Retinal pigment epithelial cell (primary cell): ENCODE measurements around the gene DNAAF1.
A peak's percentile ranks its signal among the peaks of the same experiment; 100 is the strongest.

Experiments used
- DNase-seq: peaks from one replicate; pipeline ENCODE4 v3.0.0-alpha.2; 2010; ENCODE audit warnings: low read depth
- H3K4me3 ChIP-seq: 2 replicates; pipeline ENCODE4 v1.5.1; 2011; ENCODE audit warnings: mild to moderate bottlenecking, low read length, control low read depth, moderate library complexity
- TF ChIP-seq, protein P1 (sequence below): conservative IDR thresholded peaks from 2 replicates; pipeline ENCODE4 v1.5.1; 2011; ENCODE audit warnings: low read depth, low read length, control low read depth, inconsistent platforms

The DNAAF1 gene

DNA sequence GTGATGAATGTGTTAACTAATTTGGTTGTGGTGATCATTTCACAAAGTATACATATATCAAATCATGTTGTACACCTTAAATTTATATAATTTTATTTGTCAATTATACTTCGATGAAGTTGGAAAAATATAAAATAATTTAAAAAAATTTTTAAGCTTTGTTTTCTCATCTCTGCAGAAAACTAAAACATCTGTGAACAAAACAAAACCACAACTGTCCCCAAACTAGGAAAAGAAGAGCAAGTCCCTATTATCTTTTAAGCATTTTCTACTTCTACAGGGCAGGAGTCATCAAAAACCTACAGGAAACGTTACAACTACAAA, 6.6 kb upstream of the DNAAF1 start:
- H3K4me3 ChIP-seq: no peak overlapping the region
- no peak for DNase-seq
- TF ChIP-seq, protein P1, sequence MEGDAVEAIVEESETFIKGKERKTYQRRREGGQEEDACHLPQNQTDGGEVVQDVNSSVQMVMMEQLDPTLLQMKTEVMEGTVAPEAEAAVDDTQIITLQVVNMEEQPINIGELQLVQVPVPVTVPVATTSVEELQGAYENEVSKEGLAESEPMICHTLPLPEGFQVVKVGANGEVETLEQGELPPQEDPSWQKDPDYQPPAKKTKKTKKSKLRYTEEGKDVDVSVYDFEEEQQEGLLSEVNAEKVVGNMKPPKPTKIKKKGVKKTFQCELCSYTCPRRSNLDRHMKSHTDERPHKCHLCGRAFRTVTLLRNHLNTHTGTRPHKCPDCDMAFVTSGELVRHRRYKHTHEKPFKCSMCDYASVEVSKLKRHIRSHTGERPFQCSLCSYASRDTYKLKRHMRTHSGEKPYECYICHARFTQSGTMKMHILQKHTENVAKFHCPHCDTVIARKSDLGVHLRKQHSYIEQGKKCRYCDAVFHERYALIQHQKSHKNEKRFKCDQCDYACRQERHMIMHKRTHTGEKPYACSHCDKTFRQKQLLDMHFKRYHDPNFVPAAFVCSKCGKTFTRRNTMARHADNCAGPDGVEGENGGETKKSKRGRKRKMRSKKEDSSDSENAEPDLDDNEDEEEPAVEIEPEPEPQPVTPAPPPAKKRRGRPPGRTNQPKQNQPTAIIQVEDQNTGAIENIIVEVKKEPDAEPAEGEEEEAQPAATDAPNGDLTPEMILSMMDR: no peak

DNA sequence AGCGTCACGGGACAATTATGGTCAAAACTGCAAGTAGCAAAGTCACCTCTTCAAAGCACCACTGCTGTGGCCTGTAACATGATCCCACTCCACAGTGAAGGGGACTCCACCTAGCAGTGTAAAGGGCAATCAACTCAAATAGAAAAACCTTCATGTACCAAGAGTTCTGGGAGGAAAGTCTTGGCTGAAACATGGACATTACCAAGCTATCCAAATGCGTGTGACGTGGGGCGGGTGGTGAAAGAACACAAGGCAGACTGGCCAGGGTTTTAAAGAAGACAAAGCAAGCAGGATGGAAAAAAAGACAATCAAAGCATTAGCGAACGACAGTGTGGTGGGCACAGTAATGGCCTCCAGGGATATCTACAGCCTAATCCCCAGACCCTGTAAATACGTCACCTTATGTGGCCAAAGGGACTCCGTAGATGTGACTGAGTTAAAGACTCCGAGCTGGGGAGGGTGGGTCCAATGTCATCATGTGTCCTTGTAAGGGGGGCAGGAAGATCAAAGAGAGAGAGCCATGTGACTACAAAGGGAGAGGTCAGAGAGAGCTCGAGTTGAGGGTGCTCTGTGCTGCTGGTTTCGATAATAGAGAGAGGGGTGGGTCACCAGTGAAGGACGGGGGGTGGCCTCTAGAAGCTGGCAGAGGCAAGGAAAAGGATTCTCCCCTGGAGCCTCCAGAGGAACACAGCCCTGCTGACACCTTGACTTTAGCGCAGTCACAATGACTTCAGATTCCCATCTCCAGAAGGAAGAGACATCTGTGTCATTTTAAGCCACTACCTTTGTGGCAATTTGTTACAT, 6.1 kb upstream of the DNAAF1 start:
- no peak overlapping the region for H3K4me3 ChIP-seq
- TF ChIP-seq, protein P1: no peak
- no peak for DNase-seq

DNA sequence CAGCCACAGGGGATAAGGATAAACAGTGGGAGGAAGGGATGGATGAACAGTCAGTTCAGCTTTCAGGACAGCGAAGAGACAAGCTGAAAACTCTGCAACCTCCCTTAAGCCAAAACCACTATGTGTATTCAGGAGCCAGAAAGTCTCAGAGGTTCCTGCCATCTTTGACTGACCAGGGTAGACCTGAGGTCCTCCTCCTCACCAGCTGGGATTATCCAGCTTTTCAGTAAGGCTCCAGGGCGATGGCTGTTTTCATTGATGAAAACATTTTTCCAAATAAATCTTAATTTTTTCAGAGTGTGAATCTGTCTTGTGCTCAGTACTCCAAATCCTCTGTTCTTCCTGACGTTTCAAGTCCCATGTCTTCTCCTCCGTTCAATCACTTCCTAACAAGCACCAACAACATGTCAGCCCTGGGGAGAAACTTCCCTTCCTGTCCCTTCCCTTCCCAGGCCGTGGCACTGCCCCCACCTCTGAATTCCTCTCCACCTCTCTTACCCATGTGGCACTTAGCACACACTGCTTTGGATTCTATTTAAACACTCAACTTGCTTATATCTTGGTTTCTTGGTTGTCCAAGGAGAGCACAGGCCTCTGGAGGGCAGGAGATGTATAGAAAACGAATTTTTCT, 5.4 kb upstream of the DNAAF1 start:
- TF ChIP-seq, protein P1: no peak
- no peak for DNase-seq
- no peak overlapping the region for H3K4me3 ChIP-seq

DNA sequence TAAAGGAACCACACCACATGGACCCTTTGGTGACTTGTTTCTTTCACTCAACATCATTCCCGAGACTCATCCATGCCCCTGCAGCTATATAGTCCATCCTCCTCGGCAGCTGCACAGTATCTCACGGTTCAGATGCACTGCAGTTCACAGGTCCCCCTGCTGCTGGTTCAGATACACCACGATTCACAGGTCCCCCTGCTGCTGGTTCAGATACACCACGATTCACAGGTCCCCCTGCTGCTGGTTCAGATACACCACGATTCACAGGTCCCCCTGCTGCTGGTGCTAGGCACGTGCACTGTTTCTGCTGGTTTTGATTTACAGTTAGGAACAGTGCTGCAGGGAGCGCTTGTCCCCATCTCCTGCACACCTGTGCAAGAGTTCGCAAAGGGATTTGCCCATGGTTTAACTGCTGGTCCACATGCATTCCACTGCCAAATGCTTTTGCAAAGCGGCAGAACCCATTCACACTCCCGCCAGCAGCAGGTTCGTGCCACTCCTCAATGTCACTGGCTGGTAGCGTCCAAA, 3.9 kb upstream of the DNAAF1 start:
- H3K4me3 ChIP-seq: no peak overlapping the region
- no peak for DNase-seq
- TF ChIP-seq, protein P1: peak; percentile 20

DNA sequence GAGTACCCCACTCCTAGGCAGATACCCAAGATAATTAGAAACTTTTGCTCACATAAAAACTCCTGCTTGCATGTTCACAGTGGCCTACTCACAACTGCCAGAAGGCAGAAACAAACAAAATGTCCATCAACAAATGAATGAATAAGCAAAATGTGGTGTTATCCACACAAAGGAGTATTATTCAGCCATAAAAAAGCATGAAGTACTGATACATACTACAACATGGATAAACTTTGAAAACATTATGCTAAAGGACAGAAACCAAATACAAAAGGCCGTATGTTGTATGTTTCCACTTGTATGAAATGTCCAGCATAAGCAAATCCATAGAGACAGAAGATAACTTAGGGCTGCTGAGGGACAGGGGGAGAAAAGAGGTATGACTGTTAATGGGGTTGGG, 2.0 kb upstream of the DNAAF1 start:
- no peak overlapping the region for H3K4me3 ChIP-seq
- TF ChIP-seq, protein P1: no peak
- no peak for DNase-seq

DNA sequence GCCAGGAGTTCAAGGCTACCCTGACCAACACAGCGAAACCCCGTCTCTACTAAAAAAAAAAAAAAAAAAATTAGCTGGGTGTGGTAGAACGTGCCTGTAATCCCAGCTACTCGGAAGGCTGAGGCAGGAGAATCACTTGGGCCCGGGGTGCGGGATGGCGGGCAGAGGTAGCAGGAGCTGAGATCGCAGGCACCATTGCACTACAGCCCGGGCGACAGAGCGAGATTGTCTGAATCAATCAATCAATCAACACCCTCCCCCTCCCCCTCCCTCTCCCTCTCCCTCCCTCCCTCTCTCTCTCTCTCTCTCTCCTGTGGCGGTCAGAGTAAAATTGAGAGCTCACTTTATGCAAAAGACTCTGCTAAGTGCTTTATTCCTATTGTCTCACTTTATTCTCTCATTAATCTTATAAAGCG, 1.3 kb upstream of the DNAAF1 start:
- H3K4me3 ChIP-seq: peak overlapping the region; percentile 83
- DNase-seq: no peak
- TF ChIP-seq, protein P1: no peak
